GM19324 (cell line): ENCODE results near the gene POU2F2.

Source experiments
- ATAC-seq: cut with Tn5 transposase; IDR thresholded peaks from one replicate; pipeline ENCODE4 v1.9.1; 2021; ENCODE audit warnings: mild to moderate bottlenecking, moderate library complexity; ENCODE audit not compliant: unreplicated experiment, low FRiP score

POU2F2 gene

DNA sequence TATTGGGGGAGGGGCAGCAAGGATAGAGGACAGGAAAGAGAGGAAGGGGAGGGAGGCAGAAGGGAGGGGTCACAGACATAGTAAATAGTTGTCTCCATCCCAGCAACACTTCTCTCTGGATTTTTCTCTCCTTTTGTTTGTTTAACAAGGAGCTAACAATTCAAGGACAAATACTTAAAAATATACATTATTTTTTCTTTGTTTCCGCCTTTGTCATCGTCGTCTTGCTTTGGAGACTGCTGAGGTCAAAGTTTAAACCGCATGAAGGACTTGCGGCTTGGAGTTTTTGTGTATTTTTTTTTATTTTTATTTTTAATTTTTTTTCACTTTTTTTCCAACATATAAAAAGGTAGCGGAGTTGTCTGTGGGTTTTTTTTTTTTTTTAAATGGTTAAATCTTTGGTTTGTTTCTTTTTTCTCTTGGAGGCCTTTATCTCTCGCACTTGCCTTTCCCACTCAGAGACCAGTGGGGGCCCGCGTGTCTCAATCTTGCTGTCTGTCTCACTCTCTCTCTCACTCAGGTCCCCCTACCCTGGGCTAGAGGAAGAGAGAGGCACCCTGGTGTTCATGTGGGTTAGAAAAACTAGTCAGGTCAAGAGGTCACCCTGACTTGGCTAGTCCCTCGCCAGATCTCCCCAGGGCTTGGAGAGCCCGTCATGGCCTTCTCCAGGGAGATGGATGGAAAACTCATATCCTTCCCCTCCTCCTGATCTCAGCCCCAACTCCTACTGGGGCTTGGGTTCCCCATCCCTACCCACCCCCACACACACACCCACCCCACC is 45.3 kb downstream of the POU2F2 start:
- ATAC-seq: no peak

DNA sequence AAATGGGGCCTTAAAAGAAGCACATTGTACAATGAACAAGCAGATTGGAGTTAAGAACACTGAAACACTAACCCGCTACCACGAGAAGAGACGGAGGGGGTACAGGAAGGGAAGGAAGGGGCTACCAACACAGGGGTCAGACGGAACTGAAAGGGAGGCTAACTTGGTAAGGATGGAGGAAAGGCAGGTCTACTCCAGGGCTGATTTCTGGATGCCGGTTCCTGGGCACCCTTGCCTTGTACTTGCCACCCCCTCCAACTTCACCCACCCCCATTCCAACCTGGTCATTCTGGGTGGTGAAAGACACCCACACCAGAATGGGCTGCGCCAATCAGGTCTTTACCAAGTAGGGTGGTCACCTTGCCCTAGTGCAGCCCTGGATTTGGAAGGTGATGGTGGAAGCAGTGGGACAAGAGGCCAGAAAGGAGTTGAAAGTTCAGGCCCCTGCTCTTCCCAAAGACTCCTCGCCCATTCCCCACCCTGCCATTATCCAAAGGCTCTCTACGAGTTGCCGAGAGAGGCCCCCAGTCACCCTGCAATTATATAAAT is 46.0 kb downstream of the POU2F2 start:
- ATAC-seq: no peak

DNA sequence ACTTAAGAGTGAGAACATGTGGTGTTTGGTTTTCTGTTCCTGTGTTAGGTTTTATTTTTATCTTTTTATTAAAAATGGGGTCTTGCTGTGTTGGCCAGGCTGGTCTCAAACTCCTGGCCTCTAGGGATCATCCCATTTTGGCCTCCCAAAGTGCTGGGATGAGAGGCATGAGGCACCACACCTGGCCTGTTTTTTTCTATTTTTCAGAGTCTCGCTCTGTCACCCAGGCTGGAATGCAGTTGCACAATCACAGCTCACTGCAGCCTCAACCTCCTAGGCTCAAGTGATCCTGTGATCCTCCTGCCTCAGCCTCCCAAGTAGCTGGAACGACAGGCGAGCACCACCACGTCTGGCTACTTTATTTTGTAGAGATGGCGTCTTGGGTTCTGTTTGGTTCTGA is 48.7 kb downstream of the POU2F2 start:
- no peak for ATAC-seq

DNA sequence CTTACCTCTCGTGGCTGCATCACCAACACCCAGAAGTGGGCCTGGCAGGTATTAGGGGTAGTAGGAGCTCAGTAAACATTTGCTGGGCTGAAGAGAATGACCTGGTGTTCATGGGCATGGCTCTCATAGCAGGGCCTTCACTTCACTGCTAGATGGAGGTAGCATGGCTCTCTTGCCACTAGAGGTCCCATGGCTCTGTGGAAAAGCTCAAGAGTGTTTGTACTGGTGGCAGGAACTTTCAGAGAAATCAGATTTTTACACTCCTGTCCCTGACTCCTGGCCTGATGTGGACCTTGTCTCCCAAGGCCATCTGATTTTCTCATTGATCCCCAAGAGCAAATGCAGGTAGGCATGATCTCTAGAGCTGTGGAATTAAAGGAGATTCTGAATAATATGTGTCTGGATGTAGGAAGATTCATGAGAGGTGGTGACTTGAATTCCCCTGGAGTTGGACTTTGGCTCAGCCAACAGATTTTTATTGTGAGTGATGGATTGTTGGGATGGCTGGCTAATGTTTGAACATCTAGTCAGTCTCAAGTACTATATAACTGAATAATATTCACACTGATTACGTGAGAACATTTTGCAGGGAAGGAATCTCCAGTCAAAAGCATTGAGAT is 50.6 kb downstream of the POU2F2 start:
- no peak for ATAC-seq

DNA sequence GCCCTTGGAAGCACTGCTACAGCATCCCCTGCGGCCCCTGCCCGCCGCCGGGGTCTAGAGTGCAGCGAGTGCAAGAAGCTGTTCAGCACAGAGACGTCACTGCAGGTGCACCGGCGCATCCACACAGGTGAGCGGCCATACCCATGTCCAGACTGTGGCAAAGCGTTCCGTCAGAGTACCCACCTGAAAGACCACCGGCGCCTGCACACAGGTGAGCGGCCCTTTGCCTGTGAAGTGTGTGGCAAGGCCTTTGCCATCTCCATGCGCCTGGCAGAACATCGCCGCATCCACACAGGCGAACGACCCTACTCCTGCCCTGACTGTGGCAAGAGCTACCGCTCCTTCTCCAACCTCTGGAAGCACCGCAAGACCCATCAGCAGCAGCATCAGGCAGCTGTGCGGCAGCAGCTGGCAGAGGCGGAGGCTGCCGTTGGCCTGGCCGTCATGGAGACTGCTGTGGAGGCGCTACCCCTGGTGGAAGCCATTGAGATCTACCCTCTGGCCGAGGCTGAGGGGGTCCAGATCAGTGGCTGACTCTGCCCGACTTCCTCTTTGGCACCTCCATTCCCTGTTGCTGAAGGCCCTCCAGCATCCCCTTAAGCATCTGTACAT is 51.4 kb downstream of the POU2F2 start:
- ATAC-seq: no peak

DNA sequence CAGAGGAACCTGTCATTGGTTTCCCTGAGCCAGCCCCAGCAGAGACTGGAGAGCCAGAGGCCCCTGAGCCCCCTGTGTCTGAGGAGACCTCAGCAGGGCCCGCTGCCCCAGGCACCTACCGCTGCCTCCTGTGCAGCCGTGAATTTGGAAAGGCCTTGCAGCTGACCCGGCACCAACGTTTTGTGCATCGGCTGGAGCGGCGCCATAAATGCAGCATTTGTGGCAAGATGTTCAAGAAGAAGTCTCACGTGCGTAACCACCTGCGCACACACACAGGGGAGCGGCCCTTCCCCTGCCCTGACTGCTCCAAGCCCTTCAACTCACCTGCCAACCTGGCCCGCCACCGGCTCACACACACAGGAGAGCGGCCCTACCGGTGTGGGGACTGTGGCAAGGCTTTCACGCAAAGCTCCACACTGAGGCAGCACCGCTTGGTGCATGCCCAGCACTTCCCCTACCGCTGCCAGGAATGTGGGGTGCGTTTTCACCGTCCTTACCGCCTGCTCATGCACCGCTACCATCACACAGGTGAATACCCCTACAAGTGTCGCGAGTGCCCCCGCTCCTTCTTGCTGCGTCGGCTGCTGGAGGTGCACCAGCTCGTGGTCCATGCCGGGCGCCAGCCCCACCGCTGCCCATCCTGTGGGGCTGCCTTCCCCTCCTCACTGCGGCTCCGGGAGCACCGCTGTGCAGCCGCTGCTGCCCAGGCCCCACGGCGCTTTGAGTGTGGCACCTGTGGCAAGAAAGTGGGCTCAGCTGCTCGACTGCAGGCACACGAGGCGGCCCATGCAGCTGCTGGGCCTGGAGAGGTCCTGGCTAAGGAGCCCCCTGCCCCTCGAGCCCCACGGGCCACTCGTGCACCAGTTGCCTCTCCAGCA is 52.1 kb downstream of the POU2F2 start:
- ATAC-seq: no peak

DNA sequence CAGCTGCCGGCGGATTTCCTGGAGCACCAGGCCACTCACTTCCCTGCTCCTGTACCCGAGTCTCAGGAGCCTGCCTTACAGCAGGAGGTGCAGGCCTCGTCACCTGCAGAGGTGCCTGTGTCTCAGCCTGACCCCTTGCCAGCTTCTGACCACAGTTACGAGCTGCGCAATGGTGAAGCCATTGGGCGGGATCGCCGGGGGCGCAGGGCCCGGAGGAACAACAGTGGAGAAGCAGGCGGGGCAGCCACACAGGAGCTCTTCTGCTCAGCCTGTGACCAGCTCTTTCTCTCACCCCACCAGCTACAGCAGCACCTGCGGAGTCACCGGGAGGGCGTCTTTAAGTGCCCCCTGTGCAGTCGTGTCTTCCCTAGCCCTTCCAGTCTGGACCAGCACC is 53.0 kb downstream of the POU2F2 start:
- no peak for ATAC-seq

DNA sequence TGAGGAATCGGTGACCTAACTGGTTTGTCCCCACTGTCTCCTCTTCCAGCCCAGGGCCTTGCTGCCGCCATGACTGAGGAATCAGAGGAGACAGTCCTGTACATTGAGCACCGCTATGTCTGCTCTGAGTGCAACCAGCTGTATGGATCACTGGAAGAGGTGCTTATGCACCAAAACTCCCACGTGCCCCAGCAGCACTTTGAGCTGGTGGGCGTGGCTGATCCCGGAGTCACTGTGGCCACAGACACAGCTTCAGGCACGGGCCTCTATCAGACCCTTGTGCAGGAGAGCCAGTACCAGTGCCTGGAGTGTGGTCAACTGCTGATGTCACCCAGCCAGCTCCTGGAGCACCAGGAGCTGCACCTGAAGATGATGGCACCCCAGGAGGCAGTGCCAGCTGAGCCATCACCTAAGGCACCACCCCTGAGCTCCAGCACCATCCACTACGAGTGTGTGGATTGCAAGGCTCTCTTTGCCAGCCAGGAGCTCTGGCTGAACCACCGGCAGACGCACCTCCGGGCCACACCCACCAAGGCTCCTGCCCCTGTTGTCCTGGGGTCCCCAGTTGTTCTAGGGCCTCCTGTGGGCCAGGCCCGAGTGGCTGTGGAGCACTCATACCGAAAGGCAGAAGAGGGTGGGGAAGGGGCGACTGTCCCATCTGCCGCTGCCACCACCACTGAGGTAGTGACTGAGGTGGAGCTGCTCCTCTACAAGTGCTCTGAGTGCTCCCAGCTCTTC is 53.5 kb downstream of the POU2F2 start:
- no peak for ATAC-seq

DNA sequence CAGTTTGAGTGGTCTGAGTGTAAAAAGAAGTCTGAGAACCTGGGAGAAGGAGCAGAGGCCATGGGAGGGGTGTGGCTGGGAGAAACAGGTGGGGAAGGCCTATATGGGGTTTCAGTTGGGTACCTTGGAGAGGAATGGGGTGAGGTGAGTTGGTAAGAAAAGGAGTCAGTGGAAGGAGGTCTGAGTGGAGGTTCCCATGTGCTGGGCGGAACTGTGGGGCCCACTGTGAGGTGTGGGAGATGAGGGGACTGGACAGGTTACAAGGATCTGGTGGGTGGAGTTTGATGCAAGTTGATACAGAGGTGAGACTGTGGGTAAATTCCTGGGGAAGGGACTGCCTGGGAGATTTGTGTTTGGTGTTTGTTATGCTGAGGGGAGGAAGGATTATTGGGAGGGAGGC is 54.2 kb downstream of the POU2F2 start:
- no peak for ATAC-seq

DNA sequence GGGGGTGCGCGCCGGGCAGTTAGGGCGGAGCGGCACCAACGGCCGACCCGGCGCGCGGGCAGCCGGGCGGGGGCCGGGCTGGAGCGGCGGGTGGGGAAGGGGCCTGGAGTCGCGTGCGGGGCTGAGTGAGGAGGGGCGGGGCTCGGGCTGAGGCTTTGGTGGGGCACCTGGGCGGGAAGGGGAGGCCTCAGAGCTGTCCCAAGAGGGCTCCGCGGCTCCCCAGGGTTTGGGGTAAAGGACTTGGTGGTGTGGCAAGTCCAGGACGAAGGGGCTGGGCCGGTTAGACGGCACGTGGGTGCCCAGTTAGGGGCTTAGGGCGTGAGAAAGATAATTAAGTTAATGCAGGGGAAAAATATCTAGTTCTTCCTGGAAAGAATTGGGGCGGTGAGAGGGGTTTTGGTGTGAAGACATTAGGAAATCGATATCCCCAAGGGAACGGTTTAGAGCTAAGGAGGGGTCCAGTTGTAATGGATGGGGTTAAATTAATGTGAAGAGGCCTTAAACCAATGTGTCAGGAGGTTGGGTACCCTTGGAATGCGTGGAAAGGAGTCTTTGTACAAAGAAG is 55.8 kb downstream of the POU2F2 start:
- ATAC-seq: no peak

DNA sequence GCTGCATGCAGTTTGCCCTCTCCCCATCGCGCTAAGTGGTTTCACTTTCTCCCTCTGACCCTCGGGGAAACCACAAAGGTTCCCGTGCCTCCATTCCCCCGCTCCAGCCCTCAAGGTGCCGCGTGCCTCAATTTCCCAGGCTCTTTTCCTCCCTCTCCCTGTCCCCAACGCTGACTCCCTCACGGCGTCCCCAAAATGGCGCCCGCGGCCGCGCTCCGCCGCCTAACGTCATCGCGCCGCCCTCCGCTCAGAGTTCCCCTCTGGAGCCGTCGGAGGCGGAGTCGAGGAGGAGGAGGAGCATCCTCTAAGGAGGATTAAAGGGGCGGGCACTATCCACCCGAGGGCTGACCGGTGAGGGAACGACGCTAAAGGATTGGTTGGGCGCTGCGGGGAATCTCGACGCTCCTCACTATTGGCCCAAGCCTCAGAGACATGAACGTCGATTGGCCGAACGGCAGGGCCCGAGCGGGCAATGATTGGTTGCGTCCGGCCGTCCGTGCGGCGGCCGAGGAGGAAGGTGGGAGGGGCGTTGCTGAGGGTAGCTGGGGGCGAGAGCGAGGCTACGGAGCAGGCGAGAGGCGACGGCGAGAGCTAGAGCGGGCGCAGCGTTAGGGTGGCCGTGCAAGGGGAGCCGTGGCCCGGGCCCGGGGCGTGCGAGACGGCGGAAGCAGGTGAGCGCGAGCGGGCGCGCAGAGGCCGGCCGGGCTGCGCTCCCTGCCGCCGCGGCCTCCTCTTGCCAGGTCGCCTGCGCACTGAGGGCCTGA is 56.4 kb downstream of the POU2F2 start, which contains the start of gene ZNF574:
Gene ZNF574, plus strand, starts transcription at position 551 of the 764 bp plus-strand sequence. CDS start 2,441 bp downstream, outside the sequence.
- peak; percentile 93 for ATAC-seq

DNA sequence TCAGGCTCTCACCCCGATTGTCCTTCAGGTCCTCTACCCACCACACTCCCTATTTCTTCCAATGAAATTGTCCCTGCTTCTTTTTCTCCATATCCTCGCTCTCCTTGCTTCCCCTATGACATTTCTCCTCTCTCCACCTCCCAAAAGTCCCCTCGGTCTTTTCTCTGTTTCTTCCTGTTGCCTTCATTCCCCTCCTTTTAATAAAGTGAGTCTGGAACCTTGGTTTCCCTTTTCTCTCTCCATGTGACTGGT is 57.0 kb downstream of the POU2F2 start:
- ATAC-seq: peak; percentile 3

DNA sequence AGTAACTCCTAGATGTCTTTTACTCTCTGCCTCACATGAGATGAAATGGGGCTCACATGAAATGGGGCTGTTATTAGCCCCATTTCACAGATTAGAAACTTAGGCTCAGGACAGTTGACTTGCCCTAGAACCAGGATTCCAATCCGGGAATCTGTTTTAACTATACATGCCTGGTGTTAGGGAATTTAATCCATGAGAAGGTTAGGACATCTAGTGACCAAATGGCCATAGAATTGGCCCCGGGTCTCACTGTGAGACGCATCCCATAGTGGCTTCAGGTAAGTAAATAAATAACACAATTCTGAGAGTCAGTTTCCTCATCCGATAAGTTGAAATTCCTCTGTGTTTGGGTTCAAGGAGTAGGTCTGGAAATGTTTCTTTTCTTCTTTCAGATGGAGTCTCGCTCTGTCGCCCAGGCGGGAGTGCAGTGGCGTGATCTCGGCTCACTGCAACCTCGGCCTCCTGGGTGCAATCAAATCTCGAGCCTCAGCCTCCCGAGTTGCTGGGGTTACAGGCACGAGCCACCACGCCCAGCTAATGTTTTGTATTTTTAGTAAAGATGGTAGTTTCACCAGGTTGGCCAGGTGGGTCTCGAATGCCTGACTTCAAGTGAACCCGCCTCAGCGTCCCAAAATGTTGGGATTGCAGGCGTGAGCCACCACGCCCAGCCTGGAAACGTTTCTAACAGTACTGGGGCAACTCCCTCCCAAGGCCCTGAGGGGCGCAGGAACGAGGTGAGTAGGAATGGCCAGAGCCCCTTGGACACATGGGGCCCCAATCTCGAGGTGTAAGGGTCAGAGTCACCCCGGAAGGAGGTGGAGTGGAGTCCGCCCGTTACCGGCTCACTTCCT is 57.5 kb downstream of the POU2F2 start:
- no peak for ATAC-seq

DNA sequence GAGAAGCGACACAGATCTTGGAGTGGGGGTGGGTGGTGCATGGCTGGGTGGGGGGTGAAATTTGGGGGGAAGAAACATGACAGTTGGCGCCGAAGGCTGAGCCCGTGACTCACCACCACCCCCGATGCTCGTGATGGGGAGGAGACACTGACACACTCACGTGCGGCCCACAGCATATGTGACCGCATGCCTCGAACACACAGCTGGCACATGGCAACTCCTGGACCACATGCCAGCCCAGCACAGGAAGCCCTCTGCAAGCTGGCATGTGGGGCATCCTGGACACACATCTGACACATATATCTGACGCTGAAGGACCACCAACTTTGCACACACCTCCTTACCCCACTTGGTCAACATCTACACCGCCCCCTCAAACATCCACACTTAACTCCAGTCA is 61.0 kb downstream of the POU2F2 start:
- no peak for ATAC-seq

DNA sequence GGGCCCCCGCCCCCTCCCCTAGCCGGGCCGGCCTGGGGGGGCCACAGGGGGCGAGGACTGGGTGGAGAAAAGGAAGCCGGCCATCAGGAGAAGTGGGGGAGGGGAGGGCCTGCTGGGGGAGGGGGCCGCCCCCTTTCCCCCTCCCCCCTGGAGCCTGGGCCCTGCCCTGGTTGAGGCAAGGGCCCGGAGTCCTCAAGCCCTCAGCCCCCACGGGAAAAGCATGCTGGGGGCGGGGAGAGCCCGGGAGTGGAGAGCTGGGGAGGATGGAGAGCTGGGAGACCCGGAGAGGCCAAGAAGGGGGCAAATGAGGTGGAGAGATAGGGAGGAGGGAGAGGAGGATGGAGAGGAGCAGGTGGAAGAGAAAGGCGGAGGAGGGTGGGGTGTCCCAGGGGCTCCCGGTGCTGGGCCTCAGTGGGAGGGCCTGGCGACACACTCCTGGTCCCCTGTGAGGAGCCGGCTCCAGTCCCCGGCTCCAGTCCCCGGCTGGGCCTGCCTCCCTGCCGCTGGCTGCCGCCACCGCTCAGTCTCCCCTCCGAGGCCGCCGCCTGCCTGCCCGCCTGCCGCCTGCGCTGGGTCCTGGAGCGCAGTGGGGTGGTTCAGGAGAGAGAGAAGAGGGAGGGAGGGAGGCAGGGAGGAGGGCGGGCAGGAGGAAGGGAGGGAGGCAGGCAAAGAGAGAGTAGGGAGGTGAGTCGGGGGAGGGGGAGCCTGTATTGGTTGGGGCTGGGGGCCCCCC is 62.5 kb downstream of the POU2F2 start, which contains the start of gene GRIK5:
Gene GRIK5, minus strand, starts transcription at position 588 of the 733 bp plus-strand sequence. CDS start 4,436 bp downstream, outside the sequence.
- no peak for ATAC-seq

DNA sequence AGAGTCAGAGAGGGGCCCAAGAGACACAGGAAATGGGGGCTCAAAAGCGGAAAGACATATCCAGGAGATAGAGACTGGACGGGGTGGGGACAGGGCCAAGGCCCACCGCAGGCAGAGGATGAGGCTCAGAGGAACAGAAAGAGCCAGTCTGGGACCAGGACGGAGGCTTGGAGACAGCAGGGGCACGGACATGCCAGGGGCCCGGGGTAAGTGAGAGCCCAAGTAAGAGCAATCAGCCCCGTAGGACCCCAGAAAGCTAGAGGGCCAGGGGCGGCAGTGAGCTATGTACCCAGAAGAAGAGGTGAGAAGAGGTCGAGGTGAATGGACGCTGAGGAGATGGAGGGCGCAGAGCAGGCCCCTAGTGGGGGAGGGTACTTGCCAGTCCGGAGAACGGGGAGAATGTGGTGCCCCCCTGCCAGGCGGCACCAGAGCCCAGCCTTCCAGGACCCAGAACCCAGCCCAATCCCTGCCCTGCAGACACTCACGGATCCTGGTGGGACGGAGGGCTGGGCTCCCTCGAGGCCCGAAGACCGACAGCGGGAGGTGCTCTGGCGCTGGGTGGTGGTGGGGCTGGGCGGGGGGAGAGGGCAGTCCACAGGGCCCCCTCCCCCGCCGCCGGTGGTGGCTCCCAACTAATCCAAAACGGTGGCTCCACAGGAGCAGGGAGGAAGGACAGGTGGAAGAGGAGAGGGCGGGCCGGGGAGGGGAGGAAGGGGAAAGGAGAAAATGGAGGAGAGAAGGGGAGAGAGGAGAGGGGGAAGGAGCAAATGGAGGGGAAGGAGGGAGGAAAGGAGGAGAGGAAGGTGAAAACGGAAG is 63.3 kb downstream of the POU2F2 start:
- ATAC-seq: no peak

DNA sequence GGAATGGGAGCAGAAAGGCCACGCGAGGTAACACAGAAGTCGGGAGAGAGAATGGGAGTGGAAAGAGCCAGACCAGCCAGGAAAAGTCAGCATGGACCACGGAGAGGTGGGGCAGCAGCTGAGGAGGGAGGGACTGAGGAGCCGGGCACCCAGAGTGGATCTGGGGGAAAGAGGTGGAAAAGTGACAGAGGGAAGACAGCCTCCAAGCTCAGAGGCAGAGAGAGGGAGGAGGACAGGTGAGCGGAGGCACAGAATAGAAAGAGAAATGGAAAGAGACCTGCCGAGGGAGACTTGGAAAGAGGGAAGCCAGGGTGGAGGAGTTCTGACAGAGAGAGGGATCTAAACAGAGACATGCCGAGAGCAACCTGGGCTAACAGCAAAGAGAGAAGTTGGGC is 63.9 kb downstream of the POU2F2 start:
- no peak for ATAC-seq
